Breast epithelium (tissue), 3 donors: Measurements from ENCODE around the gene DAPK1.

ENCODE experiments used
- POLR2A ChIP-seq: fragments of 450-650 bp; IDR thresholded peaks from one replicate; pipeline ENCODE4 v1.6.1; 2016; ENCODE audit warnings: antibody characterized with exemption, mild to moderate bottlenecking, moderate library complexity
- POLR2AphosphoS5 ChIP-seq, 3 donors: sonication (generic); formaldehyde crosslinking; IDR thresholded peaks; one replicate each; pipeline ENCODE4 v1.6.1; 2017; ENCODE audit warnings: antibody characterized with exemption in 3 of 3
- TF ChIP-seq, protein P1 (sequence below), 3 donors: fragments of 450-650 bp; IDR thresholded peaks; one replicate each; pipeline ENCODE4 v1.5.1; 2016 to 2017; ENCODE audit warnings: antibody characterized with exemption in 3 of 3, mild to moderate bottlenecking in 3 of 3, moderate library complexity in 3 of 3

DNA sequence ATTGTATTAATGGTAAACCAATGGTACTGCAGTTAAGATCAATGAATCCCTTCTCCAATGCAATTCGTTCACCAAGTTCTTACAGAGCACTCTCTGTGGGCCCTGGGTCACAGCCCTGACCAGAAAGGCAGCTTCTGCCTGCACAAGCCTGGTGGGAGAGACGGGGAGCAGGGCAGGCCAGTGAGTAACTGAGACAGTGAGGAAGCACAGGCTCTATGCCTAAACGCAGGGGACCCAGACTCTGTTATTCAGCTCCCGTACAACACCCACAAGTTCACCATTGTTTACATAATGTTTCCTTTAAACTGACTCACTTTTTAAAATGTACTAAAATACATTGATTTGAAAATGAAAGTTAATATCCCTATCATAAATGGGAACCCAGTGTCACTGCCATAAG lies 187.8 kb downstream of the DAPK1 start:
- TF ChIP-seq, protein P1, sequence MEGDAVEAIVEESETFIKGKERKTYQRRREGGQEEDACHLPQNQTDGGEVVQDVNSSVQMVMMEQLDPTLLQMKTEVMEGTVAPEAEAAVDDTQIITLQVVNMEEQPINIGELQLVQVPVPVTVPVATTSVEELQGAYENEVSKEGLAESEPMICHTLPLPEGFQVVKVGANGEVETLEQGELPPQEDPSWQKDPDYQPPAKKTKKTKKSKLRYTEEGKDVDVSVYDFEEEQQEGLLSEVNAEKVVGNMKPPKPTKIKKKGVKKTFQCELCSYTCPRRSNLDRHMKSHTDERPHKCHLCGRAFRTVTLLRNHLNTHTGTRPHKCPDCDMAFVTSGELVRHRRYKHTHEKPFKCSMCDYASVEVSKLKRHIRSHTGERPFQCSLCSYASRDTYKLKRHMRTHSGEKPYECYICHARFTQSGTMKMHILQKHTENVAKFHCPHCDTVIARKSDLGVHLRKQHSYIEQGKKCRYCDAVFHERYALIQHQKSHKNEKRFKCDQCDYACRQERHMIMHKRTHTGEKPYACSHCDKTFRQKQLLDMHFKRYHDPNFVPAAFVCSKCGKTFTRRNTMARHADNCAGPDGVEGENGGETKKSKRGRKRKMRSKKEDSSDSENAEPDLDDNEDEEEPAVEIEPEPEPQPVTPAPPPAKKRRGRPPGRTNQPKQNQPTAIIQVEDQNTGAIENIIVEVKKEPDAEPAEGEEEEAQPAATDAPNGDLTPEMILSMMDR (IDR thresholded peaks at IDR 0.05): no peak
- no peak for TF ChIP-seq POLR2AphosphoS5 (IDR thresholded peaks at IDR 0.05)
- TF ChIP-seq POLR2A: no peak
